HG03025 (cell line): Measurements from ENCODE around the gene LINGO1.

ENCODE experiments used
- ATAC-seq: cut with Tn5 transposase; IDR thresholded peaks from one replicate; pipeline ENCODE4 v1.9.1; 2021; ENCODE audit warnings: mild to moderate bottlenecking, moderate library complexity; ENCODE audit not compliant: unreplicated experiment, low FRiP score

The LINGO1 gene

DNA sequence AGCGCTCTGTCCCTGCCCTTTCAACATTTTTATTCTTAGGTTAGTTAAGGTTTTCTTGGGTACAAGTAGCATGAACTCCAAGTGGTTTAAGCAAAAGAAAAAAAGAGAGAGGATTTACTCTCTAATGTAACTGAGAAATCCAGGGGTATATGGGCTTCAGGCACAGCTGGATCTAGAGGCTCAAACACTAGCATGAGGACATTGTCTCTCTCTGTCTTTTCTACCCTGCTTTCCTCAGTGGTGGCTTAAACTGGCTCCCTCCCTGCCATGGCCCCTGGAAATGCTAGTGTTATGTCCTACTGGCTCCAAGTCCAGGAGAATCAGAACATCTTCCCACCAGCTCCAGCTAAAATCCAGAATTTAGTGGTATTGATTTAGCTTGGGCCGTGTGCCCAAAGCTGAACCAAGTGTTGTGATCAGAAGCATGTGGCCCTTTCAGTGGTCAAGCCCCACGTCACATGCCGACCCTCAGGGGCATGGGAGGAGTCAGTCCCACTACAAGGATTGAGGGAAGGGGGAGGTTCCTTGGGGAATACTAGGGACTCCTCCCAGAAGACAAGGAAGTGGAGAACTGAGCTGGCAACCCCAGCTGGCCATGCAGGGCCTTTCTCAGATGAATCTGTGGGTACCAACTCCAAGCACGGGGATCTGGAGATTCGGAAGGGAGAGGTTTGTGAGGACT is 58.0 kb downstream of the LINGO1 start:
- no peak for ATAC-seq

DNA sequence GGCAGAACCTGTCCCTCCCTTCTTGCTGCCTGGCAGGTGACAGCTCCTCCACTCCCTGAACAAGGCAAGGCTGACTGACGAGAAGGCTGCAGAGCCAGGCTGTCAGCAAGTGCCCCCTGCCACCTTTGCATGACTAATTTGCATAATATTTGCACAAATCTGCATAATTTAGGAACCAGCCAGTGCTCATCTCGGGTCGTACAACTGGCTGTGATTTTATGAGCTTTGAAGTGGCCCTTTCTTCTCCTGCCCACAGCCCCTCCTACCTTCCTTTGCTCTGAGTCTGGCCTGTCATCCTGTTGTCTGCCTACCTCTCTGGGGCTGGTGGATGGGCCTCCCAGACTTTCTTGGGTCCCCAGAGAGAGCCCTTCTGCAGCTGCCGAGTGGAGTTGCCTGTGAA is 58.9 kb downstream of the LINGO1 start:
- ATAC-seq: no peak

DNA sequence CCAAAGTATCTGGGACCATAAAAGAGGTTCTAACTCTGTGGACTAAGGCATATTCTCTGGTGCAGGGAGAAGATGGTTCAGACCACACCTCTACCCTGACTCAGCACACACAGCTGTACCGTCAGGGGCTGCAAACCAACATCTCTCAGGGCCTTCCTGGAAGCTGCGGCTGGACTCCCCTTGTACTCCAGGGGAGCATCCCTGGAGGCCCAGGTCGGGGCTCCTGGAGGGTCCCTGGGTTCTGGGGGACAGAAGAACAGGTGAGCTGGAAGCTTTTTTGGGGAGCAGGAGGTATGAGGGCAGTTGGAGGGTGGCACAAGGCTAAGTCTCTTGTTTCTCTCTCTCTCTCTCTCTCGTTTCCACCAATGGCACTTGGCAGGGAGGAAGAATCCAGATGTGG is 60.5 kb downstream of the LINGO1 start:
- ATAC-seq: no peak

DNA sequence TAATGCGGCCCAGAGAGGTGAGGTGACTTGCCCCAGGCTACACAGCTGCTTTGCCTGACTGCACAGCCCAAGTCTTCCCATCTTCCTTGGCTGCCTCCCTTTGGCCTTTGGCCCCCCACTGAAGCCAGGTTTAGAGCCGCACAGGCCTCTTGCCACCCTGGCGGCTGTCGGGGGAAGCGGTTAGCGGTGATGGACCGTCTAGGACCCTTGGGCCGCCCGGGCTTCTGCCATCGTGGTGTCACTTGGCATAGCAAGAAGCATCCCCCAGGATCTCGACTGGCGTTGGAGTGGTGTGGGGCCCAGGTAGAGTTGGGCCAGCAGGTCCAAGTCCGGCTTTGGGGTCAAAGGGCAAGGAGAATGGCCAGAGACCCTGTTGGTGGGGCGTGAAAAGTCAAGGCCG is 61.0 kb downstream of the LINGO1 start:
- no peak for ATAC-seq

DNA sequence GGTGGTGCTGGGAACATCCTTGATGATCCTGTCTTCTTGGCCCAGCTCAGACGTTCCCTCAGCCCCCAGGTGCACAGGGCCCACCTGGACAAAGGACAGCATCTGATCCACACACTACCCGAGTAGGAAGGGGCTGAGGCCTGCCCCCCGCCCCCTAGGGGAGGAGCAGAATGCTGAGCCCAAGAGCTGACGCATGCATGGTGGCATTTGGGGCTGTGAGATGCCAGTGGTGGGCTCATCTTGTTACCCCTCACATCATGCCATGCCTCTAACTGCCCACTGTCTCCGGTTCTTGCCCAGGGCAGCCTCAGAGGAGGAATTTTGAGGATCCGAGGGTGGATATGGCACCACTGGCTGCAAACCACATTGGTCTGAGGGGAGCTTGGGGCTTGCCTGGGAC is 61.5 kb downstream of the LINGO1 start:
- no peak for ATAC-seq

DNA sequence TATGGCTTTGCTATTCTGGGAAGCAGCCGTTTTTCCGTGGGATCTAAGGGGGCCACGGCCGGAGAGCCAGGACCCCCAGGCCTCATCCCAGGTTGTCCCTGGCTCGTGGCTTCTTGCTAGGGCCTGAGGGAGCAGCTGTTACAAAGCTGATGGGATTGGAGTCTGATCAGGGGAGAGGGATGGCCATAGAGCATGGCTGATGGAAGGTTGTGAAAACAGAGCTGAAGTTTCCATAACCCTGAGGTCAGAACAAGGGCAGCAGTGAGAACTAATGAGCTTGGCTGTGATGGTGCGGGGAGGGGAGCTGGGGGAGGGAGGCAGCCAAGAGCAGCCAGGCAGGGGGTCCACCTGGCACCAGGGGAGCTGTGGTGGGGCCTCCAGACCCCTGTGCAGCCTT is 63.0 kb downstream of the LINGO1 start:
- no peak for ATAC-seq

DNA sequence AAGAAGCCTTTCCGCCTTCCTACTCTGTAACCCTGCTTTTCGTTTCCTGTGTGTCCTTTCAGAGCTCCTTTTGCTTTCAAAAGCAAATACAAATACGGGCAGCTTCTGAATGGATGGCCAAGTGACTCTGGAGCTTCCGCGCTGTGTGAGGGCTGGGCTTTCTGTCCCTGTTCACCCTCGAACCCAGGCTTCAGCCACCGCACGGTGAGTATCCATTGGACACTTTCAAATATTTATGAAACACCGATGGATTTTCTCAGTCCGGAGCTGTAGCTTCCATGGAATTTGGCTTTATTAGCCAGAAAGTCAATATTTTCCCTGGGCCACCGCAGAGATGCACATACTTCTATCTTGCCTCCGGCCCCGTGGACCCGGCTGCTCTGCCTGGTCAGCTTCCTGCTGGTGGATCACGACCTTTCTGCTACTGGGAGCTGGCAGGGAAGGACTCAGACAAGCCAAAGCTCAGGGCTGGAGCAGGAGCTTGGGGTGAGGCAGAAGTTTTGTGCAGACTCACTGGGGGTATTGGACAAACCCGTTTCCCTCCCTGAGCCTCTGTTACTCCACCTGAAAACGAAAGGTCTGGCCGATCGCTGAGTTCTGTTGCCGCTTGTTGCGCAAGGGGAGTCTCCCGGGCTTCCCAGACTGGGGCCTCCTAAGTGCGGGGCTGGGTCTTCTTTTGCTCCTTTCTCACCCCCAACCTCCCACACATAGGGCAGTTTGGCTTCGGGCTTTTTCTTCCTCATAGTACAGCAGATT is 63.6 kb downstream of the LINGO1 start:
- no peak for ATAC-seq

DNA sequence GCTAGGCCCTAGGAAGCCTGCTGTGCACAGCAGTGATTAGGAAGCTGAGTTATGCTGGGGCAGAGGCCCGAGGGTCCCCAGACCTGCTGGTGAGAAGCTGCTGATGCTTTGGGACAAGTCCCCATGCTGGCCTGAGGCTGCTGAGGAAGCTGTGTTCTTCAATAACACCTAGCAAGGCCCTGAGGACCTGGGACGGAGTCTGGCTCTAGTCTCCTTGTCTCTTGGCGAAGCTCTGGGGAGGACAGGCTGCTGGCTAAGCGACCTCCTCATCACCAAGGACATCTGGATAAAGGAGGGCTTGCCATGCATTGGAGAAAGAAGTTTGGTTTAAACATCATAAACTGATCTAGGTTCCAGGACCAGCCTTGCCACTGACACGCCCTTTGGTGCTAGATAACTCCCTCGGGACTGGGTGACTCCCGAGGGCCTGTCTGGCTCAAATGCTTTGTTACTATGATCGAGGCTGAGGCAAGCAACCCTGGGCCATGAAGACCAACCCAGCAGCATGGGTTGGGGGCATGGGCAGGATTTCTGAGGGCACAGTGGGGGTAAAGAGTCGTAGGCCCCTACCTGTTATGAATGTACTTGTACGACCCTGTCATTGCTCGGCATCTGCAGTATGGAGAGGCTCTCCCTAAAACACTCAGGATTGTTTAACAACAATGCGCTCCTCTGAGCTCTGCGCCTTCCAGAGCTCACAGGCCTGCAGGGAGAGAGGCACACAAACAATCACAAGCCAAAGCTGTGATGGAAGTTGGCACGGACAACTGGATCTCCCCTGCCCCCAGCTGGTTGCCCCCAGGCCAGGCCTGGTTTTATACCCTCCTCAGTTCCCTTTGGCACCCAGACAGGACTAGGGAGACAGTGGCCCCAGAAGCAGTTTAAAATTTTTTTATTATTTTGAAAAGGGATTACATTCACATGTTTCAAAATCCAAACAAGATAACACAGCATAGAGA is 64.4 kb downstream of the LINGO1 start:
- ATAC-seq: no peak

DNA sequence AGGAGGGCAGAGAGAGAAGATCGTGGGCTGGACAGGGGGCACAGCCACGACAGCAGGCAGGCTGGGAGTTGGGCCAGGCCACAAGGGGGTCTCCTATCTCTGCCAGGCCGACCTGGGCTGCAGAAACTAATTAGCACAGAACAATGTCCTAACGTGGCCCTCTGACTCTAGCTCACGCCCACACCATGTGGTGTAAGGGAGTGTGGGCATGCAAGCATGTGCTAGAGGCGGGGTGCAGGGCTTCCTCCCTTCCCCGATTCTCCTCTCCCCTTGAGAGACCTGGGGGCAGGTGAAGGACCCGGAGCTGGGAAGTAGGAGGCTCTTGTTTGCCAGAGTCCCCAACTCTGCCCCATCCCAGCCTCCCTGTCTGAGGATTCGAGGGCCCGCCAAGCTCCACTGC is 65.5 kb downstream of the LINGO1 start:
- no peak for ATAC-seq

DNA sequence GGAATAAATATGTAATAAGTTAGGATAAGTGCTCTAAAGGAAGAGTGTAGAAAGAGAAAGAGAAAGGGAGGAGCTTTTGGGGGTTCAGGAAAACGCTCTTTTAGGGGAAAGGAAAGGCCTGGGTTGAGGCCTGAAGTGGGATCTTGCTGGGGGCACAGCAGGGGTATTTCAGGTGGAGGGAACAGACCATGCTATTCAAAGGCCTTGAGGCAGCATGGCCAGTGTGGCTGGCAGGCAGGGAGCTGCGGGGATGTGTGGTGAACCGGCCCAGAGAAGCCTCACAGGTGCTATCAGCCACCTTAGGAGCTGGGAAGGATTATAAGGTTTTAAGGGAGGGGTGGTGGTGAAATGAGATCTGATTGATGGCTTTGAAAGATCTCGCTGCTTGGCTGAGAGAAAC is 66.6 kb downstream of the LINGO1 start:
- no peak for ATAC-seq

DNA sequence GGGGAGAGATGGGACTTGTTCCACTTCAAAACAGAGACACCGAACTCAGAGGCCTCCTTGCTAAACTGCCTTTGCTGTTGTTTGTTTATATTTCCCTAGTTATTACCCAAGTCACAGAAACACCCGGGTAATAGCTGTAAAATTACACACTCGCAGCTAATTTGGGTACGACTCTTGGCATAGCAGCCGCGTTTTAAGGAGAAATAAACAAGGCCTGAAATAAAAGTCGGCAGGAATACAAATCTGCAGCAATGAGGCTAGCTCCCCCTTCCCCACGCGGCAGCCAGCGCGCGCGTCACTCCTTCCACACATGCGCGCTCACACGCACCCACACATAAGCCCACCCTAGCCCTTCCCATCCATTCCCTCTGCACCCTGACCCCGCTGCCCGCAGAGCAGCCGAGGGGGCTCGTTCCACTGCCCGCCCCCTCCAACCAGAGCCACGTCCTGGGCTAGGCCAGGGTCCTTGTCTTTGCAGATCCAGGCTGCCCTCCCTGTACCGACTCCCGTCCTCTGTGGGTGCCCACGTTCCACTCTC is 67.3 kb downstream of the LINGO1 start:
- no peak for ATAC-seq

DNA sequence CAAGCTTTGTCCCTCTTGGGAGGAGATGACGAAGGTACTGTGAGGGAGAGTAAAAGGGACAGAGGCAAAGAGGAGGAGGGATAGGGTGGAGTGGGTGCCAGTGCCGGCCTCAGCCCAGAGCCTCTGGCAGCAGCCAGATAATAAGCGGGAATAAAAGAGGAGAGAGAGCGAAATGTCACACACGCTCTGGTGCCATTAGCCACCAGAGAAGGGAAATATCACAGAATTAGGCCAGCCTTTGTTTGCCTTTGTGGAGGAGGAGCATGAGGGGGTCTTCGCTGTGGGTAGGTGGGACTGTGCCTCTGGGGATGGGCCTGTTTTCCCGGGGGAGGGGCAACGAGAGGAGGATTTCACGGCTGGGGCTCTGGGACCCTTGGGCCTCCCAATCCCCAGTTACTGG is 67.8 kb downstream of the LINGO1 start:
- ATAC-seq: no peak

DNA sequence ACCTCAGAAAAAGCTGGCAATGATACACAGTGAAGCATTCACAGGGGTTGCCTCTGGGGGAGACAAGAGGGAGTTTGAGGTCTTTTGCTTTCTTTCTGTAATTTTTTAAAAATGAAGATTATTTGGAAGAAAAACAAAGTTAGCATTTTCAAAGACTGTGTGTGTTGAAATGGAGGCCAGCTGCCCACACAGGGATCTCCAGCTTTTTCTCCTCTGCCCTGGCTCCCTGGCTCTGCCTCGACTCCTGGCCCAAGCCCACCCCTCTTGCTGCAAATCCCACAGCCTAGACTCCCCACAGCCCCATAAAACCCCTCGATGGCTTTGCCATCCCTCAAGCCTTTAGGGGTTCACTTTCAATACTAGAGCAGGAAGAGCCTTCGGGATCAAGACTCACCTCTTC is 68.4 kb downstream of the LINGO1 start:
- no peak for ATAC-seq

DNA sequence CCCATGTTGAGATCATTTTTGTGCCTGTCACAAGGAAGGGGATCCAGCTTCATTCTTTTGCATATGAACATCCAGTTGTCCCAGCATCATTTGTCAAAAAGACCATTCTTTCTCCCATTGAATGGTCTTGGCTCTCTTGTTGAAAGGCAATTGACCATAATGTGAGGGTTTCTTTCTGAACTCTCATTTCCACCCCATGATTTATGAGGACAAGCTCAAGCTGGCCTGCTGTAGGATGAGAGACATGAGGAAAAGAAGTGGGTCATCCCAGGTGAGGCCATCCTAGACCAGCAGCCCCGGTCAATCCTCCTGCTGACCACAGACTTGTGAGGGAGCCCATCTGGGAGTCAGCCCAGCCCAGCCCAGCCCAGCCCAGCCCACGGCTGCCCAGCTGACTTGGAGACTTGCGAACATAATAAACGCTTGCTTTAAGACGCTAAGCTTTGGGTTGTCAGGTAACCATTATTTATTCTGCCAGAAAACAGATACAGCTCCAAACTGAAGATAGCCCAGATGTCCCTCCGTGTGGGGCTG is 69.0 kb downstream of the LINGO1 start:
- no peak for ATAC-seq
